ENCODE results near the gene KLHDC10.
"Not testable (repeated sequence)": the region's sequence is repeated elsewhere in the genome, so short reads cannot be mapped to it uniquely, and the experiment has no call there.

The KLHDC10 gene

GRCh38 chr7:130141884-130142653 is 71.7 kb downstream of the KLHDC10 start:
- peak in 1 of 3 experiments; percentile 28 for DNase-seq

- no peak for DNase-seq
Observed at GRCh38 chr7:130142654-130143333, 72.5 kb downstream of the KLHDC10 start.

DNA sequence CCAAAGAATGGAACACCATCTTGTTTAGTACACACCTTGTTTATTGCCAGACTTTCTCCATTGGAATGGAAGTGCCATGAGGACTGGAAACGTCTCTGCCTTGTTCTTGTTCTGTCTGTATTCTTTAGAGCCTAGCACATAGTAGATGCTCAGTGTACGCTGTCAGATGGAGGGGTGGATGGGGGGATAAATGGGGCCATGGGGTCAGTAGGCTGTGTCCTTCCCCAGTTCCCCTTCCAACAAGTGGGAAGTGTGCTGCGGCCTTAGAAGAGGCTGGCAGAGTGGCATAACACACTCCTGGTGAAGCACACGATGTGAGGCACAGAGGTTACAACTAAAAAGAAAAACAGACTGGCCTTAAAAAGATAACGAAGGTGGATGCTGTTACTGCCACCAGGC is 73.0 kb downstream of the KLHDC10 start:
- DNase-seq, result no peak

DNA sequence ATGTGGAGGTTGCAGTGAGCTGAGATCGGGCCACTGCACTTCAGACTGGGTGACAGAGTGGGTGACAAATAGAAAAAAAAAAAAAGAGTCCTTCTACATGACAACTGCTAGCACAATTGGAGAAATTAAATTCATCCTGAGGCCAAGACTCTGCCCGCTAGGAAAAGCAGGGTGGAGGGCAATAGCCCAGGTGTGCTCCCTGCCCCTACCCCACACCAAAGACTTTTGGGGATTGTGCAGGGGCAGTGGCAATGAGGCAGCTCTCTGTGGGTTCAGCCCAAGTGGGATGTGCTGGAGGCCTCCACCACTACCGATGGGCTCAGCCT is 73.6 kb downstream of the KLHDC10 start:
- no peak for DNase-seq

DNA sequence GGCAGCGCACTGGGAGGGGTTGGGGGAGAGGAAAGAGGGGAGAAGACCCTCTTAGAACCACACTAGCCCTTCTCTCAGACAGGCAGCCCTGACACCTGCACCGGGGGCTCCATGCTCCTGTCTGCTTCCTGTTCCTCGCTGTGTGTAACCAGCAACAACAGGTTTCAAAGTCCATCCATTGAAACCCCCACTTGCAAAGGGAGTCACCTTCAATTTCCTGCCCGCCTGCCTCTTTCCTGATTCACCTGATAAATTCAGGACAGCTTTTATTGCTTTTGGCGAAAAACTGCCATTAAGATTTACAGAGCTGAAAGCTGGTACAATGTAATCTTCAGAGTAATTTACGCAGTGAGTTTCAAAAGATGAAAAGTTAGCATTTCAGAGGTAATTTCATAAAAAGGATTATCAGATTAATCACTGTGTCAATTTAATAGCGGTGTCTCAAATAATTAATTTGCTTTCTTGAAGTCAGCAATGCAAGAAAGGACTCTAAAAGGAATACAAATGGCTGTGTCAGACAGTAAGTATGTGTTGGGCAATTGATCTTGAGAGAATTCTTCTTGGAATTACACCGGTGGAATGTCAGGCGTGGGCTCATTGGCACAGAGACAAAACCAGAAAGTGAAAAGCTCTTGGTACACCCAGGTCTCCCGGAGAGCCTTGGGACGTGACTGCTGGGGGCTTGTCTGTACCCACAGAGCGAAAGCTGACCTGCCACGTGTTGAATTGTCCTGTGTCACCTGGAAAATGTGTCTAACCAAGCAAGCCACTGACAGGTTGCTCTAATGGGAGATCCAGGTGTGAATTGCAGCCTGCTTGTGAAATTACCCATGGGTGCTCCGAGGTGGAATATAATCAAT is 74.2 kb downstream of the KLHDC10 start:
- peak in 2 of 3 experiments; percentile 60 to 82 for DNase-seq

GRCh38 chr7:130145424-130146100 is 75.2 kb downstream of the KLHDC10 start:
- no peak for DNase-seq

GRCh38 chr7:130146142-130146541 is 75.8 kb downstream of the KLHDC10 start:
- DNase-seq, result not testable (repeated sequence)

DNA sequence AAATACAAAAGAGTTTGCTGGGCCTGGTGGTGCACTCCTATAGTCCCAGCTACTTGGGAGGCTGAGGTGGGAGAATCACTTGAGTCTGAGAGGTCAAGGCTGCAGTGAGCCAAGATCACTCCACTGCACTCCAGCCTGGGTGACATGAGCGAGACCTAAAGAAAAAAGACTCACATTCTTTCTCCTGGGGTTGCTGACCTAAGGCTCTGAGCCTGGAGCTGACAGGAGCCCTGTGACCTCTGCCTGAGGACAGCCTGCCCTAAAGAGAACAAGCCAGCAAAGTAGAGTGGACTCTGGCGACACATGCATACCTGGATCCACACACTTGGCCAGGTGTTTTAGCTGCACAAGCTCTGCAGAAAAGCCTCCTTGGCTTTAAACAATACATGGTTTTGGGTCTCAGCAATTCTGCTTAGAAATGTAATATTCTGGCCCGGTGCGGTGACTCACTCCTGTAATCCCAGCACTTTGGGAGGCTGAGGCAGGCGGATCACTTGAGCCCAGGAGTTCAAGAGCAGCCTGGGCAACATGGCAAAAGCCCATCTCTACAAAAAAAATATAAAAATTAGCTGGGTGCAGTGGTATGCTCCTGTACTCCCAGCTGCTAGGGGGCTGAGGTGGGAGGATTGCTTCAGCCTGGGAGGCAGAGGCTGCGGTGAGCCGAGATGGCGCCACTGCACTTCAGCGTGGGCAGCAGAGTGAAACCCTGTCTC is 76.5 kb downstream of the KLHDC10 start:
- no peak for DNase-seq

- DNase-seq, result no peak
Observed at GRCh38 chr7:130147710-130148325, 77.5 kb downstream of the KLHDC10 start.

DNA sequence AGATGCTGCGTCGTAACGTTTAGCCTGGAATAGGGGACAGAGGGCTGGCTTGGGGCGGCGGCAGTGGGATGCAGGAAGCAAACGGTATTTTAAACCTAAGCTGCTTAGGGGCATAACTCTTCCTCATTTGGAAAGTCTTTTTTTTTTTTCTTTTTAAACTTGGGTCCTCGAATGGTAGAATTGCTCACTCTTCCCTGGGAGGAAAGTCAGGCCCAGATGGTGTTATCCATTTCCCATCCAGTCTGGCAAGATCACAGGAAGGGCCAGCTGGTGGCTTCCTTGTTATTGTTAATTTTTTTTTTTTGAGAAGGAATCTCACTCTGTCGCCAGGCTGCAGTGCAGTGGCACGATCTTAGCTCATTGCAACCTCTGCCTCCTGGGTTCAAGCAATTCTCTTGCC is 78.2 kb downstream of the KLHDC10 start:
- DNase-seq, result no peak

- peak; percentile 46 to 87 (median 78) for DNase-seq
Observed at GRCh38 chr7:130149281-130150139, 79.2 kb downstream of the KLHDC10 start.

DNA sequence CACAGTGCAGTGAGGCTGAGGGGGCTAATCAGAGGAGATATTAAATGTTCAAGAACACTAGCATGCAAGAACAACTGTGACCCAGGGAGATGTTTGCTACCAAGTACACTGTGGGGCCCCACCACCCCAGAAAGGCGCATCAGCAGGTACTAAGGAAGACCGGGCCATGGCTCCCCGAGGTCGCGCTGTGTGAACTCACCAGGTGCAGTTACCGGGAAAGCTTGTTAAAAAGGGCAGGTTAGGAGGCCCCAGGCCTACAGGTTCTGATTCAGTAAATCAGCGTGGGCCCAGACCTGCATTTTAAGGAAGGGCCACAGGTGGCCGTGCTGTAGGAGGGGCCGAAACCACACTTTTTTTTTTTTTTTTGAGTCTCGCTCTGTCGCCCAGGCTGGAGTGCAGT is 80.3 kb downstream of the KLHDC10 start:
- DNase-seq, result no peak

DNA sequence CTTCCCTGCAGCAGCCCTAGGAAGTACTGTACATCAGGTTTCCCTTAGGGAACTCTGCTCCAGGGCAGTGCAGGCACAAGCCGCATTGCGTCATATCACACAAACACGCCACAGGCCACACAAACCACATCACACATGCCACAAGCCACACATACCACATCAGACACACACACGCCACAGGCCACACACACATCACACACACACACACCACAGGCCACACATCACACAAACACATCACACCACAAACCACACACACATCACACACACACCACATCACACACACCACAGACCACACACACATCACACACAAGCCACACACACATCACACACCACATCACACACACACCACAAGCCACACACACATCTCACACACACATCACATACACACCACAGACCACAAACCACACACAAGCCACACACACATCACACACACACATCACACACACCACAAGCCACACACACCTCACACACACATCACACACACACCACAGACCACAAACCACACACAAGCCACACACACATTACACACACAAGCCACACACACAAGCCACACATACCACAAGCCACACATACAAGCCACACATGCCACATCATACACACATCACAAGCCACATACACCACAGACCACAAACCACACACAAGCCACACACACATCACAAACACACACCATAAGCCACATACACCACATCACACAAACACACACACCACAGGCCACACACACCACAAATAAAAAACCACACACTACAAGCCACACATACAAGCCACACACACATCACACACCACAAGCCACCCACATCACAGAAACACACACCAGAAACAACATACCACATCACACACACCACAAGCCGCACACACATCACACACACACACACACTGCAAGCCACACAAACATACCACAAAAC is 81.5 kb downstream of the KLHDC10 start:
- DNase-seq, result no peak

- DNase-seq, result no peak
Observed at GRCh38 chr7:130152493-130153210, 82.3 kb downstream of the KLHDC10 start.

DNA sequence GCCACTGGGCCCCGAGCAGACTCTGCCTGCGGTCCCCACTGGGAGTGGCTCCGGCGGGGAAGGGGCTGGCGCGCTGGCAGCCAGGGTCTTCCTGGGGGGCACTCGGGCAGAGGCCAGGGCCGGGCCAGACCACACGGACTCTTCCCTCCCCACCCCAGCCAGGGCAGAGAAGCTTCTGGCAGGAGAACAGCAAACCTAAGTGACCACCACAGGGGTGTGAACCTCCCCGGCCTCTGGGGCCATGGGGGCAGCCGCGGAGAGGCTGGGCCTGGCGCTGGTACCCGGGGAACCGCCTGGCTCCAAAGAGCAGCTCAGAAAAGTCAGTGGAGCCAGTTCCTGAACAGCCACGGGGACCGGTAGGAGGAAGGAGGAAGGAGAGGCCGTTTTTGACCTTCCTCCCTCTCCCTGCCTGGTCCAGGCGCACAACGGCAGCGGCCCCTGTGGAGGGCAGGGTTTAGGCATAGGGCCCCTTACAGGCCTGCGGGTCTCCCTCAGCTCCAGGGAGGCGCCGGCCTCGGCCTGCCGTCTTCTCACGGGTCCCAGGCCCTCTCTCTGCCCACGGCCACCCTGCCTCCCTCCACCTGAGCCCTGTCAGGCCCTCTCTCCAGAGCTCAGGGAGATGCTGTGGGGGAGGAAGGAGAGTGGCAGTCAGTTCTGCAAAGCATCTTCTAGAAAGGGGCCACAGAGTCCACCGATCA is 83.0 kb downstream of the KLHDC10 start:
- DNase-seq, result no peak

DNA sequence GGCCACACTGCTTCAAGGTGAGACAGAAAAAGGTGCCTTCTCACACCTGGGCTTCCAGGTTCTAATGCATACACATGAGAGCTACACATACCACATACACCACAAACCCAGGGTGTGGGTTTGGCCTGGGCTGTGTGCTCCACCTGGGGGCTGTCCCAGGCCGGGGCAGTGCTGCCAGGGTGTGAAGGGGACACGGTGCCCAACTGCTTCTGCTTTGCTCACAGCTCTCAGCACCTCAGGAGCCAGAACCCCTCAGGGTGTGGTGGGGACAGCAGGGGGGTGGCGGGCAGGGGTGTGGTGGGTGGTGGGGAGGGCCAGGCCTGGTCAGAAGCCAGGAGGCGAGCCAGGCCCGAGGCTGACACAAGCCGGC is 83.8 kb downstream of the KLHDC10 start:
- no peak for DNase-seq

- DNase-seq, result peak; percentile 18 to 97 (median 95)
Observed at GRCh38 chr7:130154501-130155317, 84.4 kb downstream of the KLHDC10 start.

DNA sequence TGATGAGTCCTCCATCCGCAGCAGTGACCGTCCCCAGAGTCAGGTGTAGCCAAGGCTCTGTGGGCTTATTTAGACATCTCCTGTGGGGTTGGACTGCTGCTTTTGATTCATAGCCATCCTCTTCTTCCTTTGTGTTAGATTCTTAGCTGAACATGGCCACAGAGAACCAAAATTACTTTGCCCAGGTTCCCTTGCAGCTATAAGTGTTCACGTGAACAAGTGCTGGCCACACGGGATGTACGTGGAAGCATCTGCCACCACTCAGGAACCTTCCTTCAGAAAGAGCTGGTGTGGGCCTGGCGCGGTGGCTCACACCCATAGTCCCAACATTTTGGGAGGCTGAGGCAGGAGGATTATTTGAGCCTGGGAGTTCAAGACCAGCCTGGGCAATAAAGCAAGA is 85.8 kb downstream of the KLHDC10 start:
- DNase-seq, result no peak
